ENCODE results near the gene PCOLCE2. TPM values are rescaled to one million over a fixed set of nuclear protein-coding genes. Genes with fewer than 3 reads are reported as not detected.

Gene PCOLCE2
- total RNA-seq, 1 experiment from 2014 or later, result 4.4 TPM

- no TSS peak for BruUV-seq (replicated peaks)
- peak; percentile 51 for DNase-seq (ENCODE audit: low read depth, low spot score)
- peak; percentile 73 for TF ChIP-seq CBX3 (IDR thresholded peaks at IDR 0.05; ENCODE audit: low read depth)
- no peak for TF ChIP-seq CTCF (IDR thresholded peaks at IDR 0.05 in 2 of 3, conservative IDR thresholded peaks at IDR 0.05 in 1 of 3; ENCODE audit: borderline replicate concordance in 1 of 3, insufficient read depth in 1 of 3, low read depth in 2 of 3, low read length in 2 of 3)
- TF ChIP-seq CEBPB (IDR thresholded peaks at IDR 0.05; ENCODE audit: low read depth), result peak; percentile 44; the same call in 1 of the 2 replicates
- TF ChIP-seq FOSL1 (IDR thresholded peaks at IDR 0.05; ENCODE audit: low read depth), result peak; percentile 55; the same call in 1 of the 2 replicates
- peak; percentile 58; the same call in 1 of the 2 replicates for TF ChIP-seq SIN3A (IDR thresholded peaks at IDR 0.05; ENCODE audit: low read depth)
- TF ChIP-seq ZFX (IDR thresholded peaks at IDR 0.05), result no peak
- TF ChIP-seq TCF7L2 (IDR thresholded peaks at IDR 0.05; ENCODE audit: borderline replicate concordance, extremely low read depth, insufficient read depth, insufficient read length), result peak; percentile 51
- peak; percentile 34; the same call in 1 of the 2 replicates for TF ChIP-seq JUND (IDR thresholded peaks at IDR 0.05)
- peak; percentile 43; the same call in 1 of the 2 replicates for TF ChIP-seq SP1 (IDR thresholded peaks at IDR 0.05; ENCODE audit: low read depth)
- H3K4me1 ChIP-seq (ENCODE audit: control insufficient read depth in 1 of 2, insufficient read depth in 2 of 2, low read length in 2 of 2), result peaks cover 17 to 25% of the 10 kb centered on the region in 2 experiments
- H4K20me1 ChIP-seq (ENCODE audit: insufficient read depth), result no peaks in the 10 kb centered on the region
- no peaks in the 10 kb centered on the region for H3K36me3 ChIP-seq (ENCODE audit: control insufficient read depth in 1 of 2, insufficient read depth in 2 of 2, low read length in 2 of 2)
- ATAC-seq, result peak; percentile 98
- peaks cover 20% of the 10 kb centered on the region; the same call in 1 of the 2 replicates for H3K27me3 ChIP-seq (ENCODE audit: insufficient read depth, low read length)
- H3K9ac ChIP-seq (ENCODE audit: low read length), result no peak overlapping the region
- no peak overlapping the region for H2AFZ ChIP-seq (ENCODE audit: low read depth, low read length, poor library complexity, severe bottlenecking)
- no peak overlapping the region for H3K27ac ChIP-seq (ENCODE audit: low read depth, low read length)
- H3K4me3 ChIP-seq (replicated peaks in 1 of 2; ENCODE audit: low read depth in 1 of 2, low read length in 2 of 2), result no peak overlapping the region
- POLR2A ChIA-PET, result no interaction called here
- no peaks in the 10 kb centered on the region for H3K9me3 ChIP-seq (ENCODE audit: control insufficient read depth in 1 of 2, insufficient read depth in 1 of 2, low read depth in 1 of 2, low read length in 2 of 2)
- intact Hi-C loops (cut with micrococcal nuclease), result no loop called here
- H3K9me2 ChIP-seq (ENCODE audit: insufficient read depth), result no peaks in the 10 kb centered on the region
- peak overlapping the region; percentile 41 for H3K4me2 ChIP-seq (ENCODE audit: low read length)
- no peaks in the 10 kb centered on the region for H3K79me2 ChIP-seq (ENCODE audit: insufficient read depth, low read length)
- RAD21 ChIA-PET (ENCODE audit: low non-redundant PET in 1 of 2, low total read pairs in 2 of 2, uncharacterized antibody in 2 of 2, unreplicated experiment in 2 of 2), result no interaction called here
- CTCF ChIA-PET, result interaction anchor here (0.8 kb wide), 1 partner anchor 22 kb away, joined by 3 read pairs; no protein-coding TSS in a partner anchor
Observed at GRCh38 chr3:142850395-142851023, 38.4 kb downstream of the PCOLCE2 start.

All from HCT116 (cell line).